ENCODE results near the gene DTX3.

- TF ChIP-seq CTCF (IDR thresholded peaks at IDR 0.05; ENCODE audit: low read depth, low read length, poor library complexity, severe bottlenecking), result no peak
- TF ChIP-seq EZH2phosphoT487 (IDR thresholded peaks at IDR 0.05; ENCODE audit: borderline replicate concordance, low read length), result no peak
Measured at GRCh38 chr12:57606399-57606798, 1.8 kb downstream of the DTX3 start.
